HEK293 (cell line): ENCODE data around the gene SPINT4.

Experiments used
- CTCF ChIA-PET: fragments of 350-600 bp; formaldehyde crosslinking; extraction: SDS; loops from one replicate; lab custom pipeline; 2021; ENCODE audit warnings: antibody characterized with exemption; lab: Yijun Ruan, JAX
- POLR2A ChIA-PET: fragments of 300-600 bp; formaldehyde crosslinking; extraction: SDS; loops from one replicate; lab custom pipeline; 2020; ENCODE audit warnings: antibody characterized with exemption, inconsistent platforms; lab: Yijun Ruan, JAX
- H3K27ac ChIP-seq: fragments of 200-500 bp; sonication (Bioruptor generic); 2 replicates; pipeline ENCODE4 v1.5.1; 2014; ENCODE audit warnings: low read depth, low read length, control low read depth, inconsistent platforms; ENCODE audit errors: extremely low read depth
- H3K36me3 ChIP-seq, 2 experiments: fragments of 200-500 bp in 1 of 2; sonication (Bioruptor generic) in 1 of 2; 1 replicate in 1 of 2; 2 replicates in 1 of 2; pipeline ENCODE4 v1.5.1; 2014 to 2017; ENCODE audit warnings: inconsistent platforms in 2 of 2, low read length in 2 of 2; ENCODE audit not compliant: control insufficient read depth in 2 of 2, insufficient read depth in 1 of 2
- H3K4me1 ChIP-seq: fragments of 200-500 bp; sonication (Bioruptor generic); 2 replicates; pipeline ENCODE4 v1.5.1; 2014; ENCODE audit warnings: mild to moderate bottlenecking, low read length, inconsistent platforms; ENCODE audit not compliant: control insufficient read depth, insufficient read depth
- H3K4me3 ChIP-seq: 2 replicates; pipeline ENCODE4 v1.5.1; 2011; ENCODE audit warnings: low read depth, mild to moderate bottlenecking, control low read depth, low read length, moderate library complexity
- H3K9me3 ChIP-seq: fragments of 200-500 bp; sonication (Bioruptor generic); 2 replicates; pipeline ENCODE4 v1.5.1; 2014; ENCODE audit warnings: low read depth, low read length, inconsistent platforms; ENCODE audit not compliant: control insufficient read depth, insufficient read depth
- EGR2 ChIP-seq: fragments of 450-650 bp; formaldehyde crosslinking; IDR thresholded peaks from 2 replicates; pipeline ENCODE4 v1.5.1; 2016; ENCODE audit warnings: low read depth, missing biosample characterization, missing genetic modification characterization
- GLI2 ChIP-seq: fragments of 450-650 bp; formaldehyde crosslinking; IDR thresholded peaks from 2 replicates; pipeline ENCODE4; 2017; ENCODE audit warnings: missing biosample characterization, missing genetic modification characterization, low read depth, borderline replicate concordance
- HOXA7 ChIP-seq: sonication (generic); formaldehyde crosslinking; IDR thresholded peaks from 2 replicates; pipeline ENCODE4 v1.8.1; 2022; ENCODE audit warnings: missing genetic modification reagents, borderline replicate concordance
- INSM2 ChIP-seq: fragments of 450-650 bp; formaldehyde crosslinking; IDR thresholded peaks from 2 replicates; pipeline ENCODE4 v1.5.1; 2016; ENCODE audit warnings: missing biosample characterization, missing genetic modification characterization
- REST ChIP-seq: fragments of 450-650 bp; formaldehyde crosslinking; IDR thresholded peaks from 2 replicates; pipeline ENCODE4 v1.5.1; 2016; ENCODE audit warnings: missing biosample characterization, missing genetic modification characterization
- SCRT1 ChIP-seq: fragments of 450-650 bp; formaldehyde crosslinking; IDR thresholded peaks from 2 replicates; pipeline ENCODE4 v1.5.1; 2016; ENCODE audit warnings: missing biosample characterization, missing genetic modification characterization, borderline replicate concordance
- YY1 ChIP-seq: fragments of 450-650 bp; formaldehyde crosslinking; IDR thresholded peaks from 2 replicates; pipeline ENCODE4 v1.5.1; 2018; ENCODE audit warnings: missing biosample characterization, missing genetic modification characterization
- ZBTB48 ChIP-seq: fragments of 450-650 bp; formaldehyde crosslinking; IDR thresholded peaks from 2 replicates; pipeline ENCODE4 v1.5.1; 2016; ENCODE audit warnings: missing biosample characterization, missing genetic modification characterization
- ZEB2 ChIP-seq: fragments of 450-650 bp; formaldehyde crosslinking; IDR thresholded peaks from 2 replicates; pipeline ENCODE4 v1.5.1; 2016; ENCODE audit warnings: missing biosample characterization, missing genetic modification characterization
- ZFHX2 ChIP-seq: fragments of 450-650 bp; formaldehyde crosslinking; conservative IDR thresholded peaks from 2 replicates; pipeline ENCODE4 v1.5.1; 2016; ENCODE audit warnings: missing biosample characterization, missing genetic modification characterization
- ZNF132 ChIP-seq: fragments of 450-650 bp; formaldehyde crosslinking; IDR thresholded peaks from 2 replicates; pipeline ENCODE4 v1.5.1; 2017; ENCODE audit warnings: missing biosample characterization, missing genetic modification characterization, borderline replicate concordance
- ZNF133 ChIP-seq: fragments of 450-650 bp; formaldehyde crosslinking; IDR thresholded peaks from 2 replicates; pipeline ENCODE4 v1.5.1; 2016; ENCODE audit warnings: missing biosample characterization, missing genetic modification characterization
- ZNF354C ChIP-seq: fragments of 450-650 bp; formaldehyde crosslinking; IDR thresholded peaks from 2 replicates; pipeline ENCODE4 v1.5.1; 2016; ENCODE audit warnings: missing biosample characterization, missing genetic modification characterization, low read depth, borderline replicate concordance
- ZNF37A ChIP-seq: fragments of 450-650 bp; IDR thresholded peaks from 2 replicates; pipeline ENCODE4 v1.5.1; 2018; ENCODE audit warnings: missing biosample characterization, missing genetic modification characterization
- ZNF521 ChIP-seq: fragments of 450-650 bp; formaldehyde crosslinking; IDR thresholded peaks from 2 replicates; pipeline ENCODE4 v1.5.1; 2017; ENCODE audit warnings: missing biosample characterization, mild to moderate bottlenecking, missing genetic modification characterization
- ZNF677 ChIP-seq: fragments of 450-650 bp; IDR thresholded peaks from 2 replicates; pipeline ENCODE4 v1.5.0; 2018; ENCODE audit warnings: missing biosample characterization, mild to moderate bottlenecking, missing genetic modification characterization, moderate library complexity
- ZNF704 ChIP-seq: fragments of 450-650 bp; formaldehyde crosslinking; IDR thresholded peaks from 2 replicates; pipeline ENCODE4 v1.5.1; 2016; ENCODE audit warnings: missing biosample characterization, missing genetic modification characterization

The SPINT4 gene

GRCh38 chr20:45772693-45773092 lies 50.5 kb downstream of the SPINT4 start (continued):
- TF ChIP-seq INSM2 (tag by site-specific recombination) (no peak), ZEB2 (tag by site-specific recombination) (no peak), ZBTB48 (tag by site-specific recombination) (no peak), ZNF354C (tag by site-specific recombination) (no peak), HOXA7 (CRISPR knock-in tag) (no peak), ZNF704 (tag by site-specific recombination) (no peak)

- no peak overlapping the region for H3K4me3 ChIP-seq
- POLR2A ChIA-PET: no interaction called here
- no peak overlapping the region for H3K27ac ChIP-seq
- CTCF ChIA-PET: interaction anchor here (0.6 kb wide), 1 partner anchor 457 kb away, joined by 4 read pairs; no protein-coding TSS in a partner anchor
- TF ChIP-seq EGR2 (tag by site-specific recombination) (peak; percentile 38; the same call in 1 of the 2 replicates), REST (no peak)
- H3K9me3 ChIP-seq: no peaks in the 10 kb centered on the region
- H3K4me1 ChIP-seq: peaks cover 10% of the 10 kb centered on the region
- H3K36me3 ChIP-seq: no peaks in the 10 kb centered on the region
Measured at GRCh38 chr20:45774945-45775344, 52.8 kb downstream of the SPINT4 start.

GRCh38 chr20:45775411-45775810 lies 53.3 kb downstream of the SPINT4 start:
- H3K36me3 ChIP-seq: no peaks in the 10 kb centered on the region
- ChIA-PET POLR2A (no interaction called here), CTCF (interaction anchor here (0.6 to 0.7 kb wide), 2 partner anchors 457 to 474 kb away, joined by 3 to 4 read pairs; no protein-coding TSS in a partner anchor)
- H3K4me3 ChIP-seq: no peak overlapping the region
- peaks cover 10% of the 10 kb centered on the region for H3K4me1 ChIP-seq
- H3K9me3 ChIP-seq: no peaks in the 10 kb centered on the region
- no peak overlapping the region for H3K27ac ChIP-seq
- no peak for TF ChIP-seq ZNF133 (tag by site-specific recombination)
- no peak for TF ChIP-seq GLI2 (tag by site-specific recombination)
- TF ChIP-seq ZNF132 (tag by site-specific recombination): no peak
- no peak for TF ChIP-seq ZFHX2
- TF ChIP-seq ZNF677 (tag by site-specific recombination): no peak
- no peak for TF ChIP-seq YY1 (tag by site-specific recombination)
- TF ChIP-seq SCRT1 (tag by site-specific recombination): no peak
- no peak for TF ChIP-seq ZNF521
- TF ChIP-seq ZNF37A (tag by site-specific recombination): no peak
